Activated T-cell treated with anti-CD3 and anti-CD28 coated beads, Interleukin-2, amount 50 U/mL, for 1 hour (primary cell): Measurements from ENCODE around the gene ADARB2.

ENCODE experiments used
- DNase-seq: peaks from one replicate; pipeline ENCODE4 v3.0.0-alpha.2; 2020

Gene ADARB2

DNA sequence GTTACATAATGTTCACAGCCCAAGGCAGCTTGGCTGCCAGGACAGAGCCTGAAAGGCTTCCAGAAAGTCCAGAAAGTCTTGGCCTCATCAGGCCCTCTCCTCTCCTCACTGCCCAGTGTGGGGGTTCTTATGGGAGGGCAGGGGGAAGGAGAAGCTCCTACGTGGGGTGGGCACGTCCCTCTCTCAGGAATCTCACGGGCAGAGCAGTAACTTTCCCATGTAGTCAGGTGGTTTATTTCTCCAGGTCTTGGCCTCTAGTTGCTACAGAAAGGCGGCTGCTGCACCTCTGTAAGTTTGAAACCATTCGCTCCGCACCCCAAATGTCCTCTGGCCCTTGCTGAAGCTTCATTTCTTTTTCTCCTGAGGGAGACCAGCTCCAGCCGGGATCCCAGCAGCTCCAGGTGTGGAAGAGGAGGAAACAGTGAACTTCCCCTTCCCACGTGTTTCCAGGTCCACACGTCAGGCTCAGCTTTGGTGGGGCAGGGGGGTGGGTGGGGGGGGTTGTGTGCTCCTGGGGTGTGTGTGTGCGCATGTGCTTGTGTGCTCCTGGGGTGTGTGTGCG is 360.9 kb downstream of the ADARB2 start:
- no peak for DNase-seq

DNA sequence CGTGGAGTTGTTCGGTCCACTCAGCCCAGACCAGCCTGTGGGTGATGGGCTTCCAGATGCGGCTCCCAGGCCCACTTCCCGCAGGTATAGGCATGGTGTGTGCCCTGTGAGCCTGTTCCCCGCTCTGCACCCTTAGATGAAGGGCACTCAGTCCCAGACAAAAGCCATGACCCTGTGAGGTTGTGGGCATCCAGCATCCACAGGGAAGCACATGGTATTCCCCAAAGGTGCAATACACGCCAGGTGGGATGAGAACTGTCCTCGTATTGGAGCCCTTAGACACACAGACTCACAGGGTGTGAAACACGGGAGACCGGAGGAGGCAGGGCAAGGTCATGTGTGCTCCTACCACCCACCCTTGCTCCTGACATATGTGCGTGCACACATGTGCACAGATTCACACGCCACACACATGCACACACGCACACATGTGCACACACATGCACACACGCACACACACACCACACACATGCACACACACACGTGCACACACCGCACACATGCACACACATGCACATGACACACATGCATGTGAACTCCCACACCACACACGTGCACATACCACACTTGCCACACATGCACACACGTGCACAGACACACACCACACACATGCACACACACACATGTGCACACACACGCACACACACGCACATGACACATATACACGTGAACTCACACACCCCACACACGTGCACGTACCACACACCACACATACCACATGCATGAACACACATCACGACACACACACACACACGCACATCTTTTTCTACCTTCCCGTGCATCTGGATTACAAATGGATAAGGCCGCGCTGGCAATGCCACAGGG is 361.8 kb downstream of the ADARB2 start:
- no peak for DNase-seq

DNA sequence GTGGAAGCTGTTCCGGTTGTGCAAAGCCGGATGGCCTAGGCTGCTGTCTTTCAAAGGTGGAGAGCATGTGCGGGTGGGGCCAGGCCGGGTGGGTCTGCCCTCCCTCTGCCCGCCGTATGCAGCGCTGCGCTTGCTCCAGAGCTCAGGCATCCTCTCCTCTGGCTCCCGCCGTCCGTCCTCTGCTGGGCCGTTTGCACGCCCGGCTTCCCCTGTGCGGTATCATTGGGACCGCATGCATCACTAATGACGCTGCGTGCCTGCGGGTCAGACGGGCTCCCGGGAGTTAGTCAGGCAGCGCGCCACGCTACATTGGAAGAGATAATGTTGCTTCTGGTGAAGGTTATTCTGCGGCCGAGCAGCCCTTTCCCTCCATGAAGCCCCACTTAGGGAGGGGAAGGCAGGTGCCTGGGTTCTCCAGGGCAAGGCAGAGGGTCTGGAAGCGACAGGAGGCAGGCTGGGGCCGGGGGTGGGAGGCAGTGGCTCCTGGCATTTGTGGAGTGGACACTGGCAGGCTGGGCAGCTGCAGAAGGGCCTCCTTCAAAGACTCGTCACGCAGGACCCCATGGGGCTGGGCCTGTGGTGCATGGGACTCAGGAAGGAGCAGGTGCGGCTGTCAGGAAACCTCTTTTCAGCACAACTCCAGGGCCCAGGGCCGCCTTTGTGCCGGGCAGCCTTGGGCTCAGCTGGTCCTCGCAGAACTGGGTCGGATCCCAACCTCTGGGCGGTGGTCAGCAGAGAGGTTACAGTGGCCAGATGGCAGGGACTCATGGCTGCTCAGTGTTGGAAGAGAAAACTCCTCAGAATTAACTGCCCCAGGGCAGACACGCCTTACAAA is 362.6 kb downstream of the ADARB2 start:
- no peak for DNase-seq

- no peak for DNase-seq
Observed at GRCh38 chr10:1373287-1373686, 364.0 kb downstream of the ADARB2 start.

- DNase-seq: no peak
Observed at GRCh38 chr10:1372212-1372611, 365.1 kb downstream of the ADARB2 start.

GRCh38 chr10:1370298-1370697 is 367.0 kb downstream of the ADARB2 start:
- DNase-seq: no peak

GRCh38 chr10:1369665-1370064 is 367.7 kb downstream of the ADARB2 start:
- DNase-seq: no peak

GRCh38 chr10:1369197-1369596 is 368.1 kb downstream of the ADARB2 start:
- DNase-seq: no peak

DNA sequence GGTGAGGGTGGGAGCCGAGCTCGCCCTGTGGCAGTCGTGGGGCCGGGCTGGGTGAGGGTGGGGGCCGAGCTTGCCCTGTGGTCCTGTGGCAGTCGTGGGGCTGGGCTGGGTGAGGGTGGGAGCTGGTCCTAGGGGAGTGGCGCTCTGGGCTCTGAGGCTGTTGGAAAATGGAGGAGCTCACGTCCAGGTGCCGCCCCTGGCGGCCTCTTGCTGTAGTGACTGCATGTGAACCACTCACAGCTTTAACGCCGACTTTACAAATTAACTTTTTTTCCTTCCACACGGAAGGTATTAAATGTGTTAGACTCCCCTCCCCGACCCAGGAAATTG is 368.5 kb downstream of the ADARB2 start:
- no peak for DNase-seq

DNA sequence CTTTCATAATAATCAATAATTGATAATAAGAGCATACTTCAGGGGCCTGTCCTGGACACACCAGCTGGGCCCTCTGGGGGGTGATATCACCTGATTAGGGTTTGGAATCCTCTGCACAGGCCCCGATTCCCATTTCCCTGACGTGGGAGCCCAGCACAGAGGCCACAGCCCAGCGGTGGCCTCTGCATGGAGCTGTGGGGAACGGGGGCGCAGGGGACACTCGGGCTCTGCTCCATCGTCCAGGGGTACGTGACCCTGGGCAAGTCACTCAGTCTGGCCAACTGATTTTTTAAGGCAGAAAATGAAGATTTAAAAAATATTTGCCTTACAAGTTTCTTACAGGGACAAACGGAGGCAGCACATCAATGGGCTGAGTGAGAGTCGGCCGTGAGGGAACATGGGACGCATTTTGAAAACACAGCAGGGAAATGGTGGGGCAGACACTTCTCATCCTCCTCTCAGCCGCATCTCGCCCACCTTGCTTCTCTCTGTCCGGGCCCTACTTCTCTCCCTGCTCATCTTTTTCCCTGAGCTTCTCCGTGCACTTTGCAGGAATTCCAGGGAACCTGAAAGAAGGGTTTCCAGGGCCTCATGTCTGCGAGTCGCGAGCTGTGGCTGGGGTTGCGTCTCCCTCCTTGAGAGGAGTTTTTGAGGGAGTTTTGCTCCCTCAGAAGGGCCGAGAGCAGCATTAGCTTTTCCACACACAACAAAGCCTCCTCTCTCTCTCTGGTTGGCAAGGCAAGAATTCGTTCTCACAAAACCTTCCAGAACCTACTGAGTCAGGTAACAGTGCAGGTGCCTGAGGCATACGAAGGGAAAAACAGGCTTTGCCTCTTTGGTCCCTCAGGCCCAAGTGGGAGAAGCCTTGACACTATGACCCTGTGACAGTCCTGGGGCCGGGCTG is 369.1 kb downstream of the ADARB2 start:
- no peak for DNase-seq

- no peak for DNase-seq
Observed at GRCh38 chr10:1366811-1367425, 370.4 kb downstream of the ADARB2 start.

DNA sequence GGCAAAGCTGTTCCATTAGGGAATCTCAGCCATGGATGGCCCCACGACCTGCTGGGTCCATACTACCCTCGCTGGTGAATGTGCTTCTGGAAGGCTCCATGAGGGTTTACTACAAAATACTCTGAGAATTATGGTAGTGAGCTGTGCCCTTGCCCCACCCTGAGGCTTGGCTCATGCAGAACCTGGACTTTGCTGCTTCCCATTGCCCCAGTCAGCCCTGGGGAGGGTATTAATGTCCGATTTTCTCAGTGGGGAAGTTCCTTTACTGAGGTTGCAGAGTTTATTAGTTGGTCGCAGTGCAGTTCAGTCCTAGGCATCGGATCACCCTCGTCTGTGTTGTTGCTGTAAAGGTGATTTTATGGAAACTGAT is 371.0 kb downstream of the ADARB2 start:
- no peak for DNase-seq

GRCh38 chr10:1365540-1366321 is 371.6 kb downstream of the ADARB2 start:
- no peak for DNase-seq

- DNase-seq: no peak
Observed at GRCh38 chr10:1364151-1364910, 373.0 kb downstream of the ADARB2 start.

DNA sequence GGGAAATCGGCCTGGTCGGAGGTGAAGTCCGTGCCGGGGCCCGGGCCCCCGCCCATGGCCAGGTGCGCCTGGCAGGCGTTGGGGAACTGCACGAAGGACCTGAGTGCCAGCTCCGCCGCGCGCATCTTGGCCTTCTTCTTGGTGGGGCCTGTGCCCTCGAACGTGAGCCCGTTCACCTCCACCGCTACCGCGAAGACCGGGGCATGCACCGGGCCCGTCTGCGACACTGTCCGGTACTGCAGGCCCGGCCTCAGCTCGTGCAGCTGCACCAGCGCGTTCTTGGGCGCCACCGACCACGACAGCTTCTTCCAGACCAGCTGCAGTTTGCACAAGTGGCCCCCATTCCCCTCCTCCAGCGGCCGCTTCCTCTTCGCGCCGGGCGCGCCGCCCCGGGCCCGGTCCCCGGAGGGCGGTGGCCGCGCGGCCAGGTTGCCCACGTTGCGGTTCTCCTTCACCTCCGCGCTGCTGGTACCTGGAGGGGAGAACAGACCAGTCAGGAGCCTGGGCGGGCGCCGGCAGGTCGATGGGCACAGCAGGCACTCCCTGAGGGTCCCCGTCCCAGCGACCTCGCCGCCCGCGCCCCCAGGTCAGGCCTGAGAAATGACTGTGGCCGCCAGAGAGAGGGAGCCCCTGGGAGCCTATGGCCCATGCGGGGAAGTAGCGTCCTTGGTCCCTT is 373.7 kb downstream of the ADARB2 start:
- no peak for DNase-seq

DNA sequence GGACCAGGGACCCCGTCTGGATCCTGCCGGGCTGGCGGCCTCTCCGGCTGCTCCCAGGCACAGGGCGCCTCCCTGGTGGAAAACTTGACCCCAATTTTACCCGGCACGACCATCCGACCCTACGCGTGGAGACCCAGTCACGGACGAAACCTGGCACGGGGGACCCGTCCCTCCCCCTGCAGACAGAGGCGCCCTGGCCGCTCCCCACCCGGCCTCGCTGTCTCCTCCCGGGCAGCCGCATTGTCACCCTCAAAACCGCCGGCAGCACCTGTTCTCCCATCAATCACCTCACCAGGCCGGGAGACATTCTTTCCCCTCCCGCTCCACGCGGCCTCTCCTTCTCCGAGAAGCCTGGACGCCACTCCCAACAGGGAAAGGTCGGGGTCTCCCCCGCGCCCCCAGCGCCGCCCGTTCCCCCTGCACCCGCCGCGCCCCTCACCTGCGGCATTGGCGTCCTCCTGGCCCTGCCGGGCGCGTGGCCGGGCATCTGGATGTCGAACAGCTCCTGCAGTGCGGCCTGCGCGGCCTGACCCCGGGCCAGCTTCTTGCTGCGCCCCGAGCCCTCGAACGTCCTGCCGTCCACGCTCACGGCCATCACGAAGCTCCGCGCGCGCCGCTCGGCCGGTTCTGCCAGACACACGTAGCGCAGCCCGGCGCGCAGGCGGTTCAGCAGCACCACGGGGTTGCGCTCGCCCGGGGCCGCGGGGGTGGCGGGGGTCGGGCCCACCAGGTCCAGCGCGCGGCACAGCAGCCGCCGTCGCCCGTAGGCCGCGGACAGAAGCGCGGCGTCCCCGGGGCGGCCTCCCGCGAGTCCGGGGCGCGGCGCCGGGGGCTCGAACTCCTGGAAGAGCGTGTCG is 374.5 kb downstream of the ADARB2 start:
- DNase-seq: no peak

DNA sequence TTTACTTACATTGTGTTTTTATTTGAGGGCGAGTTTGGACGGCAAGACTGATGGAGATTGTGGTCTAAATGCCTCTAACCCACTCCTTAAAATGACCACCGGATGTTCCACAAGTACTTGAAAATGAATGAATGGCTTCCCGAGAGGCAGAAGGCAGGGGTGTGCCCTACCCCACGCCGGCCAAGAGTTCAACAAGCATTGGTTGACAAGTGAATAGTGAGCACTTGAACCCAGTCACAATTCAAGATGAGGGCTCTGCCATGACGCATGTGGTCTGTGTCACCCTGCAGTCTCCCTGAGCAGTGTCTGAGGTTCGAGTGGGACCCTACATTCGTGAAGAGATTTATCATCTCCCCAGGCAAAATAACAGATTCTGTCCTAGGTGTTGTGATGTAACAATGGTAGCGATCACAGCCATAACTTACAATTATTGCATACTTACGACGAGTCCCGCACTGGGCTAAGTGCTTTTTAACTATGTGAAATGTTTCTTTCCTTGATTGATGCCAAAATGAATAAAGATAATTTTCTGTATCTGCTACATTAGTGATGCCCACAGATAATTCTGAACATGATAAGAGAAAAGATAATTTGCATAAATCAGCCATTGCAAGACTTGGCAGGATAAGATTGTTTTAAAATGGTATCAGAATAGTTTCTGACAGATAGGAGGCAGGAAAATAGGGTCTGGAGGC is 375.8 kb downstream of the ADARB2 start:
- DNase-seq: no peak

GRCh38 chr10:1360558-1361164 is 376.7 kb downstream of the ADARB2 start:
- DNase-seq: no peak
